NOMO-1 treated with DMSO at 0.1 percent for 48 hours (cell line): ENCODE data around the gene ESRP2.

Experiments used
- DNase-seq: peaks from one replicate; lab custom pipeline; 2025; ENCODE audit not compliant: unreplicated experiment; lab: John Stamatoyannopoulos, UW

Gene ESRP2

GRCh38 chr16:68223072-68223471, 12.9 kb downstream of the ESRP2 start:
- no peak for DNase-seq

- DNase-seq, result no peak
Measured at GRCh38 chr16:68219725-68220351, 16.1 kb downstream of the ESRP2 start.

DNA sequence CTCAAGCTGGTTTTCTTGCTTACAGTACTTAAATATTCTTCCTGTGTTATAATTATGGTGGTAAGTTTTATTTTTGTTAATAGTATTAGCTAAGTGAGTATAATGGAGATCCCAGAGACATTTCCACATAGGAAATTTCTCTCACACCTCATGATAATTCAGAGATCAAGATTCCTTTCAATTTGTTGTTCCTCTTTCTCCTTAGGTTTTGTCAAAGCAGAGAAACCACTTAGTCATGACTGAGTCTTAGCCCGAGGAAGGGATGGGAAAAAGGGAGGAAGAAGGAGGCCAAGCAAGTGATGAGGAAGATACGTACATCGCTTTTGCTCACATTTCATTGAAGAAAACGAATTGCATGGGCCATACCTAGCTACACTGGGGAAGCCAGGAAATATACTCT, 18.4 kb downstream of the ESRP2 start:
- no peak for DNase-seq

- DNase-seq, result no peak
Measured at GRCh38 chr16:68216240-68216639, 19.7 kb downstream of the ESRP2 start.

- DNase-seq, result no peak
Measured at GRCh38 chr16:68215302-68215701, 20.6 kb downstream of the ESRP2 start.

DNA sequence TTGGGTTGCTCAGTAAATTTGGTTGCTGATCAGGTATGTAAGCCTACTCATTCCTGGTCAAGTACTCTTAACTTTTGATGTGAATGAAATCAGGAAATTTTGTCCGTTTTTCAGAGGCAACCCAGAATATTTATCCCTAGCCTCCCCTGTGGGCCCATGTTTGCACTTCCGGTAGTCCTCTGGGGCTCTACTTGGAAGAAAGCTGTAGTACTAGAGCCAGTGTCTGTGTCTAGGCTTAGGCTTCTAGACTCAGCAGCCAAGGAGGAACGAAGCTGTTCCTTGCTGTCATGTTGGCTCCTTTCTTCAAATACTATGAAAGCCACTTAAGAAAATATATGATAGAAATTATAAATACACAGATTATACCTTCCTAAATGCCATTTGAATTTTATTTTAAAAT, 21.2 kb downstream of the ESRP2 start:
- DNase-seq, result no peak

DNA sequence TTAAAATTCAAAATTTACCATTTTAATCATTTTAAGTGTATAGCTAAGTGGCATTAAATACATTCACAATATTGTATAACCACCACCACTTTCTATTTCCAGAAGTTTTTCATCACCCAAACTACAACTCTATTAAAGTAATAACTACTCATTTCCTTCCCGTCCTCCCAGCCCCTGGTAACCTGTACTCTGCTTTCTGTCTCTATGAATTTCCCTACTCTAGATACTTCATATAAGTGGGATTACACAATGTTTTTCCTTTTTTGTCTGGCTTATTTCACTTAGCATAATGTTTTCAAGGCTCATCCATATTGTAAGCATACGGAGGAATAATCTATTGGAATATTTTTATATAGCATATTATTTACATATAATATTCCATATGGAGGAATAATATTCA, 29.7 kb downstream of the ESRP2 start:
- no peak for DNase-seq

GRCh38 chr16:68202091-68202519, 33.8 kb downstream of the ESRP2 start:
- DNase-seq, result no peak

- no peak for DNase-seq
Measured at GRCh38 chr16:68200088-68200783, 35.7 kb downstream of the ESRP2 start.

DNA sequence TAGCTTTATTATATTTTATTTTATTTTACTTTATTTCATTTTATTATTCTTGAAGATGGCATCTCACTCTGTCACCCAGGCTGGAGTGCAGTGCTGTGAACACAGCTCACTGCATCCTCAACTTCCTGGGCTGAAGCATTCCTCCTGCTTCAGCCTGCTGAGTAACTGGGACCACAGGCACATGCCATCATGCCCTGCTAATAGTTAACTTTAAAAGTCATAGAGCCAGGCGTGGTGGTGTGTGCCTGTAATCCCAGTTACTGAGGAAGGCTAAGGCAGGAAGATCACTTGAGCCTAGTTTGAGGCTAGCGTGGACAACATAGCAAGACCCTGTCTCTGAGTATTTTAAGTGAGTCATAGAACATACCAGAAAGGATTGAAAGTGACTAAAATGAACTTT, 38.7 kb downstream of the ESRP2 start:
- DNase-seq, result no peak

- no peak for DNase-seq
Measured at GRCh38 chr16:68194251-68194650, 41.7 kb downstream of the ESRP2 start.

DNA sequence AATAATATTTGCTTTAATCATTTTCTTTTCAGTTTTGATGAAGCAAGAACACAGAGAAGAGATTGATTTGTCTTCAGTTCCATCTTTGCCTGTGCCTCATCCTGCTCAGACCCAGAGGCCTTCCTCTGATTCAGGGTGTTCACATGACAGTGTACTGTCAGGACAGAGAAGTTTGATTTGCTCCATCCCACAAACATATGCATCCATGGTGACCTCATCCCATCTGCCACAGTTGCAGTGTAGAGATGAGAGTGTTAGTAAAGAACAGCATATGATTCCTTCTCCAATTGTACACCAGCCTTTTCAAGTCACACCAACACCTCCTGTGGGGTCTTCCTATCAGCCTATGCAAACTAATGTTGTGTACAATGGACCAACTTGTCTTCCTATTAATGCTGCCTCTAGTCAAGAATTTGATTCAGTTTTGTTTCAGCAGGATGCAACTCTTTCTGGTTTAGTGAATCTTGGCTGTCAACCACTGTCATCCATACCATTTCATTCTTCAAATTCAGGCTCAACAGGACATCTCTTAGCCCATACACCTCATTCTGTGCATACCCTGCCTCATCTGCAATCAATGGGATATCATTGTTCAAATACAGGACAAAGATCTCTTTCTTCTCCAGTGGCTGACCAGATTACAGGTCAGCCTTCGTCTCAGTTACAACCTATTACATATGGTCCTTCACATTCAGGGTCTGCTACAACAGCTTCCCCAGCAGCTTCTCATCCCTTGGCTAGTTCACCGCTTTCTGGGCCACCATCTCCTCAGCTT, 45.0 kb downstream of the ESRP2 start:
- DNase-seq, result no peak

DNA sequence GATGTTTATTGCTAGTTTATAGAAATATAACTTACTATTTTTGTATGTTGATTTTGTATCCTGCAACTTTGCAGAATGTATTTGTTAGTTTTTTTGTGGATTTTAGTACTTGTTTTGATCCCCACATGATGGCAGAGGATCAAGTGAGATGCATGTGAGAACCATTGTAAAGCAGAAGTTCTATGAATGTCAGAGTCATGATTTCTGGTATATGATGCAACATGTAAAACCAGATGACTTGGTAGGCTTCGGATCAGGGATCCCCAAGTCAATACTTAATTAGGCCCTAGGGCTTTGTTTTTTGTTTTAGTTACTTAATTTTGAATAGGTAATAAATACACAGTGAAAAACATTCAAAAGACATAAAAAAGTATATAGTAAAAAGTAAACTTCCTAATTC, 45.8 kb downstream of the ESRP2 start:
- DNase-seq, result peak; percentile 38

GRCh38 chr16:68188170-68188569, 47.8 kb downstream of the ESRP2 start:
- no peak for DNase-seq

DNA sequence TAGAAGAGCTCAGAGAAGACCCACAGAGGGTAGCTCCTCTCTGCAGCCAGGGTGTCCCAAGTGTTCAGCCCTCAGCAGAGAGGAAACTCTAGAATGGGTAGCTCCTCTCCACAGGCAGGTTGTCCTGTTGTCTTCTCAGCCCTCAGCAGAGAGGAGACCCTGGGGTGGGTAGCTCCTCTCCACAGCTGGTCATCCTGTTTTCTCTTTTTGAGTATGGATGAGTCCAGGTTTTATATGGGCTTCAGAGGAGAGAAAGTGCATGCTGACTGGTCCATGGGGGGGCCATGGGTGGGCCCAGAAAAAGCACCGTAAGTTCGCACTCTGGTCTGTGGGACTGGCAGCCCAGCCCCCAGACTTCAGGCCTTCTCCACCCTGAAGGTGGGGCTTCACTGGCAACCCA, 48.4 kb downstream of the ESRP2 start:
- DNase-seq, result no peak

- DNase-seq, result no peak
Measured at GRCh38 chr16:68186877-68187276, 49.0 kb downstream of the ESRP2 start.

DNA sequence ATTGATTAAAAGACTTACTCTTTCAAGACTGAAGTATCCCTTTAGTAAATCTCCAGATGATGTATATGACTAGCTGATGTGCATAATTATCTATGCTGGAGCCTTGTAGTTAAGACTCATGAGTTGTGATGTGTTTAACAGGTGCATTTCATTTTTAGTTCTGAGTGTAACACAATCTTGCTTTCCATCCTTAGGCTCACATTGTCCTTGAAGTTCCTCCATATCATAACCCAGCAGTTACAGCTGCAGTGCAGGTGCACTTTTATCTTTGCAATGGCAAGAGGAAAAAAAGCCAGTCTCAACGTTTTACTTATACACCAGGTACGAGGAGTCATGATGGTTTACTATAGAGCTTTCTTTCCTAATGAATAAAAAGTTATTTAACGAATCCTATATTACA, 52.9 kb downstream of the ESRP2 start:
- DNase-seq, result no peak

DNA sequence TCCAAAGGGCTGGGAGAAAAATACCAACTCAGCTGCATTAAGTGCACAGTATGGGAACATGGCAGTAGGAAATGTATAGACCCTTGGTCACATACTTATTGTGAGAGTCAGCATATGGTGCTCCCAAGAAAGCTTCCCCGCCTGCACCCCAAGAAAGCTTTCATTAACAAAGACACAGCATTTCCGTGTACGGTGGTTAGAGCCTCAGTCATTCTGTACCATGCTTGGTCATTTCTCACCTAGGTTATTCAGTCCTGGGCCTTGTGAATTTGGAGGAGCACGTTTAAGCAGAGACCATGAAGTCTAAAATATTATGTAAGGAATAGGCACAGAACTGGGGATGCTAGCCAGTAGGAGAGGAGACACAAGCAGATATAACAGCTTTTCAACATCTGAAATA, 56.1 kb downstream of the ESRP2 start:
- DNase-seq, result no peak

GRCh38 chr16:68179196-68179795, 56.6 kb downstream of the ESRP2 start:
- DNase-seq, result no peak
